LNCAP (cell line): ENCODE results near the gene KREMEN2.

ENCODE experiments used
- CTCF ChIP-seq: fragments of 450-650 bp; IDR thresholded peaks from 2 replicates; pipeline ENCODE4 v1.5.1; 2017; ENCODE audit warnings: mild to moderate bottlenecking

KREMEN2 gene

GRCh38 chr16:3013998-3014690, 50.1 kb downstream of the KREMEN2 start:
- no peak for TF ChIP-seq CTCF

DNA sequence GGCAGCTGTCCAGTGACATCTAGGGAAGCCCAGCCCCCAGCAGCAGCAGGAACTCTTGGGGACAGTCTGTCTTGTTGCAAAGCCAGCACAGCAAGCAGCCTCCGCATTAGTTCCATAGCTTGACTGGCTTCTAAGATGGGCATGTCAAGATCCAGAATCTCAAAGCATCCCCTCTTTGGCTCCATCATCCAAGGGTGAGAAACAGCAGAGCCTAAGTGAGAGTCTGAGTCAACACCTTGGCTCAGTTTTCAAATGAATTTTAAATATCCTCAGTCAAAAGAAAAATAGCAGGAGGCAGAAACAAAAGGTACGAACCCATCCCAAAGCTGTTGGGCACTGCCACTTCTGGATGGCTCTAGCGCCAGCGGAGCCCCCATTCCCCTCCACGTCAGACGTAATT, 50.9 kb downstream of the KREMEN2 start:
- TF ChIP-seq CTCF: no peak

- TF ChIP-seq CTCF: no peak
Measured at GRCh38 chr16:3015865-3016521, 51.9 kb downstream of the KREMEN2 start.

- no peak for TF ChIP-seq CTCF
Measured at GRCh38 chr16:3017344-3017743, 53.3 kb downstream of the KREMEN2 start.
